HG02938 (cell line): ENCODE measurements around the gene SLA2.
"Not testable (repeated sequence)": the region's sequence is repeated elsewhere in the genome, so short reads cannot be mapped to it uniquely, and the experiment has no call there.

Source experiments
- ATAC-seq: cut with Tn5 transposase; IDR thresholded peaks from one replicate; pipeline ENCODE4 v1.9.1; 2021; ENCODE audit warnings: mild to moderate bottlenecking, moderate library complexity; ENCODE audit not compliant: unreplicated experiment

SLA2 gene

DNA sequence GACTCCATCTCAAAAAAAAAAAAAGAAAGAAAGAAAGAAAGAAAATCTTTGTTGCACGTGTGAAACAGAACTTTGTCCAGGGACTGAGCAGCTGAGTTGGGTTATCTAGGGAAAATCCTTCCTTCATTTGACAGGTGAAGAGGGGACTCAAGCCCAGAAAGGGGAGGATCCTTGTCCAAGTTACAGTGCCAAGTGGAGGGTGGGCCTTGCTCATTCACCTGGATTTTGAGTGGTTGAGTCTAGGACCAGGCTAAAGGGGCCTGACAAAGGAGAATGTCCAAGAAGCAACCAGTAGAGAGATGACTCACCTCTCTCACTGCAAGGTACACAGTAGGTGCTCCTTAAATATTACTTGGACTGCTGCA lies 69.9 kb downstream of the SLA2 start:
- no peak for ATAC-seq

DNA sequence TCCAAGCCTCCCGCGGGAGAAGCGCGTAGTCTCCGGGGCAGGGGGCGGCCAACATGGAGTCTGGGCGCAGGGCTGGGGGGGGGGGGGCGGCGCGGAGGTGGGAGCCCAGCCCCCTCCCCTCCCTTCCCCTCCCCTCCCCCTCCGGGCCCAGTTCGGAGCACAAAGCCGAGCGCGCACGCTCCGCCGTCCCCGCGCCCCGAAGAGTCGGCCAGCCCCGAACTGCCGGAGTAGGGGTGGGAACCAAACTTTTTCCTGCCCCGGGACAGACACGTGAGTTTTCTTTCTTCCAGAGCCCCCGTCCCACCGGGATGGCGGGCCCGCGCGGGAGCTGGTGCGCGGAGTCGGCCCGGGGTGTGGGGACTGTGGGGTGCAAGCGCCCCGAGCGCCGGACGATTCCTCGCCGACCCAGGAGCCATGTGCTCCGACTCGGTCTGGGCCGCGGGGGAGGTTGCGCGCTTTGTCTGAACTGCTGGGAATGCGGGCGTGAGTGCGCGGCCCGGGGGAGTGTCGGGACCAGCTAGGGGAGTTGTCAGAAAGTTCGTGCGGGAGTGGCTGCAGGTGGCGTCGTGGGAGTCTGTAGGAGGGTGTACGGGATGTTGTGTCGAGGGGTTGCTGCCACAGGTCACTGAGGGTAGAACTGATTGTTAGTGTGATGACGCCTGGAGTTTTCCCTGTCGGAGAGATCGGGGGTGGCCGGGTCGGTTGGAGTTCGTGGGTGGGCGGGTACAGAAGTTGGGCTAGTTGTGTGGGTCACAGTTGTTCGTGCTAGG lies 71.4 kb downstream of the SLA2 start:
- ATAC-seq = no peak

DNA sequence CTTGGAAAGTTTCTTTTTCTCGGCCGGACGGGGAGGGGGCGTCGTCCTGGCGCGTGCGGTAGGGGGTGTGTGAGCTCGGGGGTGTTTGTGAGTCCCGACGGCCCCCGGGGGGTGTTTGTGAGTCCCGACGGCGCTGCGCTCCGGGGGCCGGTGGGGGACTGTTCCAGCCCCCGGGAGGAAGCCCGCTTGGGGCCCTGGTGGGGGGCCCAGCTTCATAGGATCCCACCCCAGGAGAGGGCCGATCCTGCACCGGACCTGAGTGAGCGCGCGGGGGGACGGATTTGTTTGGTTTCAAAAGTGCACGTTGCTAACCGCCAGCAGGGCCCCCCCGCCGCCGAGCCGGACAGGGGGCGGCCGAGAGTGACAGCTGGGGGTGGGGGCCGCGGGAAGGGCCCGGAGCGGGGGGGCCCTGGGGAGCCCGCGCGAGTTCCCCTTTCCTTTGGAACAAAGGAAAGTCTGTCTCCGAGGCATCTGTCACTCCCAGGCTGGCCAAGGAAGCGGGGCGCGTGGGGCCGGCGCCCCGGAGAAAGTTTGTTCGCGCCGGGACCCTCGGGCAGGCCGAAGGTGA lies 72.1 kb downstream of the SLA2 start:
- peak; percentile 0 for ATAC-seq

DNA sequence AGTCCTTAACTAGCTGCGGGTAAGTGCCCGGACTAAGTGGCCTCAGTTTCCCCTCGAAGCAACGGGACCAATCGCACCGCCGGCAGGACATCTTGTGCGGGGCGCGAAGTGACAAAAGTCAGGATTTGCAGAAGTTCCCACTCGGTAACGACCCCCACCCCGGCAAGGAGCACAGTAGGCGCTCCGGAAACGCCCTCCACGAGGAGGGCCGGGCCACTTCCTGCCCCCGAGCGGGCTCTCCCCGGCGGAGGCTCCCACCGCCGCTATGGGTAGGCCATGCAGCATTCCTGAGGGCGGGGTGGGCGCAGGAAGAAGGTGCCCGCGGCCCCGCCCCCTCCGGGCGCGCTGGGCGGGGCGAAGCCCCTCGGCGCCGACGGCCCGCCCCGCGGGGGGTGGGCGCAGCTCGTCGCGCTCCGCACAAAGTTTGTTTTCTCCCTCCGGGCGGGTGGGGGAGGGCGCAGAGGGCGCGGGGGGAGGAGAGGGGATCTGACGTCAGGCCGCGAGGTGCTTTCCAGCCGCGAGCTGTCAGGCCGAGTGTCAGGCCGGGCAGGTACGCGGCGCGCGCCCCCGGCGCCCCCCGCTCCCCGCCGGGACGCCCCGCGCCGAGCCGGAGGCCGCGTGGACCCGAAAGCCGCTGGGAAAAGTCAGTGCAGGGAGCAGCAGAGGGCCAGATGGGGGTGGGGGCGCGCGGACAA lies 72.7 kb downstream of the SLA2 start, which contains the start of gene TGIF2:
Gene TGIF2 (plus strand): TSS at position 495 of the 695 bp plus-strand sequence. CDS start 5,178 bp downstream, outside the sequence.
- peak; percentile 51 for ATAC-seq

DNA sequence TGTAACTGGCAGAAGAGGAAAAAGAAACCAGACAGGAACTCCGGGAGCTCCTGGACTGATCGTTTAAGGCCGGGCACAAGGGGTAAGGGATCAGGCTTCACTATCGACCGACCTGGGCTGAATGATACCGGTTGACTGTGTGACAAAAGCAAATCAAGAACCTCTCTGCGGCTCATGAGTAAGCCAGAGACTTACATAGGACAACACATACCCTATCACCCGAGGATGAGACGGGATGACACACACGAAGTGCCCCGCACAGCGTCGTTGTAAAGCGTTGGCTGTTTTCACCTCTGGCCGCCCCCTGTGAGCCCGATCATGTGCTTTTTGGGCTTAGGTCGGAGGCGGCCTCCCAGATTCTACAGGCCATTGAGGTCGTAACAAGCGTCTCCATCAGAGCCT lies 73.3 kb downstream of the SLA2 start:
- peak; percentile 25 for ATAC-seq

DNA sequence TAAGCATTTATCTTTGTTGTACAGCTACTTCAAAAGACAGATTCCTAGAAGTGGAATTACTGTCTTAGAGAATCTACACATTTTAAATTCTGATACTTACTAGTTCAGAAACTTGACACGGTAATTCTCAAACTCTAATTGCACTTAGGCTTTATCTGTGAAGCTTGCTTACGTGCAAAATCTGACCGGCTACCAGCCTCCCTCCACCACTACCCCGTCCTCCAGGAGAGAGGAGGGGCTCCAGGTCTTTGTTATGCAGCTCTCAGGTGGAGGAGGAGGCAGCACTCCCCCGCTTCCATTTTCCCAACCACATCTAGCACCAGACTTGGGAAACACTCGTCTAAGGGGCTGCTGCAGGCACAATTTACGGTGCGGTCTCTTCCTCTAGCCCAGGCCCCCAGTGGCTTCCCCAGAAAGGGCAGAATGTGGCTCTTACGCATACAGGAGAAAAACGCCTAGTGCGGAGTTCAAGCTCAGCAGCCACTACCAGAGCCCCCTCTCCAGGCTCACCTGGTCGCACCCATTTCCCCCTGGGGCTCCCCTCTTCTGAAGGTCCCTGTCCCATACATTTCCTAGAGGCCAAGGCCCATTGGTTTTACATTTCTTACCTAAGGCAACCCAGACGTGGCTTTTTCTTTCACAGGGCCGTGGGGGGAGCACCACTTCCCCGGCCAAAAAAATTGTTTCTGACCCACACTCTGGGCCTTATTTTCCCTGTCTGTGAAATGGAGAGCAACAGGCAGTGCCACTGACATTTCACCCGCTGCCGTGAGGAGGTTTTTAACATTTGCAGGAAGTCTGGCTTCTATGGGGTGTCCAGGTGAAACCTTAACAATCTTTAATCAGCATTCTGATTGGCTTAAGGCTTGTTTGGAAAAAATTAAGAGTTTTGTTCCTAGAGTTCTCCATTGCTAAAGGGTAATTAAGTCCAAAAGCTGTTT lies 74.2 kb downstream of the SLA2 start:
- no peak for ATAC-seq

DNA sequence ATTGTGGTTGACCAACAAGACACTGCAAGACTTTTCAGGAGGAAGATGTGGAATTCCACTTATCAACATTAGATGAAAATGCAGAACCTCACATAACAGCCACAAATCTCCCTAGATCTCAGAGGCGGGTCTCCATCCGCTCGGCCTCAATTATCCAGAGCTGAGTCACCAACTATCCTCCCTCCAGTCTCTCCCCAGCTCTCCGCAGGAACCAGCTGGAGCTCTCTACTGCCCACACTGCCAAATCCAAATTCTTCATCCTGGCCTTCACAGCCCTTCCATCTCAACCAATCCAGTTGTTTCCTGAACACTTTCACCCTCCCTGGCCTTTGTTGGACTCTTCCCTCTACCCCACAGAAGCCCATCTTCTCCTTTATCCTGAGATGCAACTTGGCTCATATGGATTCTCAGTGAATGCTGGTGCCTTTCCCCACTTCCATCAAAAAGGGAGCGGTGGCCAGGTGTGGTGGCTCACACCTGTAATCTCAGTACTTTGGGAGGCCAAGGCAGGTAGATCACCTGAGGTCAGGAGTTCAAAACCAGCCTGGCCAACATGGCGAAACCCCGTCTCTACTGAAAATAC lies 76.1 kb downstream of the SLA2 start:
- ATAC-seq = no peak

DNA sequence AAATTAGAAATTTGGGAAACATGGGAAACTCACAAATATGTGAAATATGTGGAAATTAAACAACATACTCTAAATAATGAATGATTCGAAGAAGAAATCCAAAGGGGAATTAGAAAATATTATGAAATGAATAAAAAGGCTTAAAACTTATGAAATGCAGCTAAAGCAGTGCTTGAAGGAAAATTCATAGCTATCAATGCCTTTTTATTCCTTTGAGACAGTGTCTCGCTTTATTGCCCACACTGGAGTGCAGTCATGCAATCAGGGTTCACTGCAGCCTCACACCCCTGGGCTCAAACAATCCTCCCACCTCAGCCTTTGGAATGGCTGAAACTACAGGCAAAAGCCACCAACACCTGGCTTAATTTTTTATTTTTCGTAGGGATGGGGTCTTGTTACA lies 80.5 kb downstream of the SLA2 start:
- no peak for ATAC-seq

DNA sequence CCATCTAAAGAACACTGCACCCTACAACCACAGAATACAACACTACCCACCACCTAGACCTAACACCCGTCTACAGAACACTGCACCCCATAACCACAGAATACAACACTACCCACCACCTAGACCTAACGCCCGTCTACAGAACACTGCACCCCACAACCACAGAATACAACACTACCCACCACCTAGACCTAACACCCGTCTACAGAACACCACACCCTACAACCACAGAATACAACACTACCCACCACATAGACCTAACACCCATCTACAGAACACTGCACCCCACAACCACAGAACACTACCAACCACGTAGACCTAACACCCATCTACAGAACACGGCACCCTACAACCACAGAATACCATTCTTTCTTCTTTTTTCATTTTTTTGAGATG lies 81.3 kb downstream of the SLA2 start:
- ATAC-seq = not testable (repeated sequence)

DNA sequence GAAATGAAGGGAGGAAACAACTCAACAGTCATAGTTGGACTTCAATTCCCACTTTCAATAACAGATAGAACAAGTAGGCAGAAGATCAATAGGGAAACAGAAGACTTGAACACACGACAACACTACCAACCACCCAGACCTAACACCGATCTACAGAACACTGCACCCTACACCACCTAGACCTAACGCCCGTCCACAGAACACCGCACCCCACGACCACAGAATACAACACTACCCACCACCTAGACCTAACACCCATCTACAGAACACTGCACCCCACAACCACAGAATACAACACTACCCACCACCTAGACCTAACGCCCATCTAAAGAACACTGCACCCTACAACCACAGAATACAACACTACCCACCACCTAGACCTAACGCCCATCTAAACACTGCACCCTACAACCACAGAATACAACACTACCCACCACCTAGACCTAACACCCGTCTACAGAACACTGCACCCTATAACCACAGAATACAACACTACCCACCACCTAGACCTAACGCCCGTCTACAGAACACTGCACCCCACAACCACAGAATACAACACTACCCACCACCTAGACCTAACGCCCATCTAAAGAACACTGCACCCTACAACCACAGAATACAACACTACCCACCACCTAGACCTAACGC lies 81.8 kb downstream of the SLA2 start:
- ATAC-seq = not testable (repeated sequence)

DNA sequence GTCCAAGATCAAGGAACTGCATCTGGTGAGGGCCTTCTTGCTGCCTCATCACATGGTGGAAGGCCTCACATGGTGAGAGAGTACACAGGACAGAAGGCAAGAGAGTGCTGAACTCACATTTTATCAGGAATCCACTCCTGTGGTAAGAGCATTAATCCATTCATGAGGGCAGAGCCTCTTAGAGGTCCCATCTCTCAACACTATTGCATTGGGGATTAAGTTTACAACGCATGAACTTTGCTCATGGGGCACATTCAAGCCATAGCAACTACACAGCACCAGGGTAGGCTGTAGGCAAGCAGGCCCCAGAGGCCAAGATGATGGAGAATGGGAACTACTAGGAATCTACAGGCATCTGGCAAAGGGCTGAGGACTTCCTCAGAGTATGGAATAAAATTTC lies 82.6 kb downstream of the SLA2 start:
- no peak for ATAC-seq

DNA sequence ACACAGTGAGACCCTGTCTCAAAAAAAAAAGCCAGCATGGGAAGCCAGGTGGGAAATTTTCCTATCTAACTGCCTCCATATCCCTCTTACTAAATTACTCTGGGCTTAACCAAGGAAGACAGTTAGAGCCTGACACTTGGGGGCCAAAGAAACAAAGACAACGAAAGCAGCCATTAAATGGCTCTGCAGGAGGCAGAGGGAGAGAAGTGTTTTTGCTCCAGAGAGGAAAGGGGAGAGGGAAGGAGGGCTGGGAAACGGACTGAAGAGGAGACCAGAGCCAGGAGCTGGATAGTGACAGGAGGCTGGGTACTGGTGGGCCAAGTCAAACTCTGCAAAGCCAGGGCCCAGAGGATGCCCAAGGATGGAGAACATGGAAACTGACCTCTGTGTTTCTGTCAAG lies 83.3 kb downstream of the SLA2 start:
- ATAC-seq = no peak
